SK-N-SH (cell line): ENCODE data around the gene TMED8. TPM values are rescaled to one million over a fixed set of nuclear protein-coding genes. Genes with fewer than 3 reads are reported as not detected.
"Not testable (repeated sequence)": the region's sequence is repeated elsewhere in the genome, so short reads cannot be mapped to it uniquely, and the experiment has no call there.

Experiments
- CTCF ChIA-PET: fragments of 300-600, 350-600 bp; formaldehyde crosslinking; extraction: SDS; loops from one replicate; lab custom pipeline; 2021; lab: Yijun Ruan, JAX
- POLR2A ChIA-PET: fragments of 350-600 bp; sonication (Branson Sonifier 250); formaldehyde crosslinking; extraction: SDS; loops from one replicate; lab custom pipeline; 2020; ENCODE audit warnings: antibody characterized with exemption, inconsistent platforms; lab: Yijun Ruan, JAX
- DNase-seq: peaks from one replicate; pipeline ENCODE4 v3.0.0; 2012
- H2AFZ ChIP-seq: fragments of 200-600 bp; sonication (generic); 2 replicates; pipeline ENCODE4 v1.8.1; 2016; ENCODE audit warnings: antibody characterized with exemption, mild to moderate bottlenecking, low read depth
- H3F3A ChIP-seq: fragments of 200-600 bp; sonication (generic); replicated peaks from 2 replicates; pipeline ENCODE3; 2016; ENCODE audit warnings: antibody characterized with exemption, mild to moderate bottlenecking; ENCODE audit not compliant: insufficient read depth
- H3K27ac ChIP-seq, 2 experiments: fragments of 200-500 bp in 1 of 2; fragments of 200-600 bp in 1 of 2; sonication (Bioruptor generic) in 1 of 2; sonication (generic), shearing (Covaris generic) in 1 of 2; 2 replicates each; pipeline versions ENCODE4 v1.5.1 to v1.6.1; 2014 to 2016; ENCODE audit warnings: low read depth in 2 of 2, inconsistent platforms in 1 of 2, low read length in 1 of 2, mild to moderate bottlenecking in 1 of 2, mixed read lengths in 1 of 2
- H3K27me3 ChIP-seq: fragments of 200-600 bp; sonication (generic), shearing (Covaris generic); 2 replicates; pipeline ENCODE4 v1.6.1; 2016; ENCODE audit warnings: mixed run types; ENCODE audit not compliant: insufficient read depth
- H3K36me3 ChIP-seq, 2 experiments: fragments of 200-500 bp in 1 of 2; fragments of 200-600 bp in 1 of 2; sonication (Bioruptor generic) in 1 of 2; sonication (generic) in 1 of 2; replicated peaks in 1 of 2; 2 replicates each; pipeline versions ENCODE3 to v1.5.1; 2014 to 2016; ENCODE audit warnings: low read length in 1 of 2, mild to moderate bottlenecking in 1 of 2; ENCODE audit not compliant: insufficient read depth in 2 of 2, control insufficient read depth in 1 of 2
- H3K4me1 ChIP-seq, 2 experiments: fragments of 200-500 bp in 1 of 2; fragments of 200-600 bp in 1 of 2; sonication (Bioruptor generic) in 1 of 2; sonication (generic), shearing (Covaris generic) in 1 of 2; 2 replicates each; pipeline versions ENCODE4 v1.5.1 to v1.6.1; 2014 to 2016; ENCODE audit warnings: low read depth in 1 of 2, low read length in 1 of 2, mixed run types in 1 of 2; ENCODE audit not compliant: insufficient read depth in 2 of 2, control insufficient read depth in 1 of 2
- H3K4me2 ChIP-seq: fragments of 200-600 bp; sonication (generic), shearing (Covaris generic); 2 replicates; pipeline ENCODE4 v1.6.1; 2017; ENCODE audit warnings: mixed run types
- H3K4me3 ChIP-seq, 2 experiments: fragments of 200-500 bp in 1 of 2; fragments of 200-600 bp in 1 of 2; sonication (Bioruptor generic) in 1 of 2; sonication (generic), shearing (Covaris generic) in 1 of 2; 2 replicates each; pipeline versions ENCODE4 v1.5.1 to v1.8.1; 2014 to 2016; ENCODE audit warnings: low read depth in 2 of 2, inconsistent platforms in 1 of 2, low read length in 1 of 2, mild to moderate bottlenecking in 1 of 2, mixed read lengths in 1 of 2, moderate library complexity in 1 of 2
- H3K79me2 ChIP-seq: fragments of 200-600 bp; sonication (generic); 2 replicates; pipeline ENCODE4 v1.8.1; 2017; ENCODE audit warnings: mild to moderate bottlenecking; ENCODE audit not compliant: insufficient read depth
- H3K9ac ChIP-seq: fragments of 200-600 bp; sonication (generic); 2 replicates; pipeline ENCODE4 v1.6.1; 2017; ENCODE audit warnings: mixed run types
- H3K9me2 ChIP-seq: fragments of 200-600 bp; sonication (generic); 2 replicates; pipeline ENCODE4 v1.6.1; 2017; ENCODE audit warnings: mixed run types
- H3K9me3 ChIP-seq: fragments of 200-600 bp; sonication (generic); 2 replicates; pipeline ENCODE4 v1.6.1; 2017; ENCODE audit warnings: mixed run types, mild to moderate bottlenecking, moderate library complexity
- H4K20me1 ChIP-seq: fragments of 200-600 bp; sonication (generic); 2 replicates; pipeline ENCODE4 v1.6.1; 2017; ENCODE audit warnings: mild to moderate bottlenecking, mixed run types; ENCODE audit not compliant: insufficient read depth
- CHD2 ChIP-seq: fragments of 150-350 bp; IDR thresholded peaks from 2 replicates; pipeline ENCODE4 v1.6.1; 2018; ENCODE audit warnings: low read length; ENCODE audit not compliant: partially characterized antibody
- CTCF ChIP-seq: fragments of 200-600 bp; sonication (generic); IDR thresholded peaks from 2 replicates; pipeline ENCODE4 v1.6.1; 2017; ENCODE audit warnings: antibody characterized with exemption, mild to moderate bottlenecking, moderate library complexity
- FOXJ3 ChIP-seq: sonication (generic); formaldehyde crosslinking; IDR thresholded peaks from 2 replicates; pipeline ENCODE4 v1.5.1; 2020; ENCODE audit warnings: mild to moderate bottlenecking, missing genetic modification reagents
- FOXM1 ChIP-seq: IDR thresholded peaks from 2 replicates; pipeline ENCODE4 v1.4.0; 2012; ENCODE audit warnings: low read depth, mild to moderate bottlenecking
- MAX ChIP-seq: IDR thresholded peaks from 2 replicates; pipeline ENCODE4 v1.4.0; 2012; ENCODE audit warnings: low read depth
- MEF2A ChIP-seq: IDR thresholded peaks from 2 replicates; pipeline ENCODE4 v1.4.0; 2012; ENCODE audit warnings: low read depth, borderline replicate concordance
- MXI1 ChIP-seq: IDR thresholded peaks from 2 replicates; pipeline ENCODE4 v1.6.1; 2012; ENCODE audit warnings: mild to moderate bottlenecking, low read depth, low read length, improper control_type of control experiment
- NFIC ChIP-seq: IDR thresholded peaks from 2 replicates; pipeline ENCODE4 v1.4.0; 2012; ENCODE audit warnings: borderline replicate concordance
- PBX3 ChIP-seq: IDR thresholded peaks from 2 replicates; pipeline ENCODE4; 2012
- RAD21 ChIP-seq: IDR thresholded peaks from 2 replicates; pipeline ENCODE4 v1.6.1; 2012; ENCODE audit warnings: mild to moderate bottlenecking, low read length
- RFX5 ChIP-seq: IDR thresholded peaks from 2 replicates; pipeline ENCODE4 v1.6.1; 2012; ENCODE audit warnings: mild to moderate bottlenecking, improper control_type of control experiment, low read length
- USF2 ChIP-seq: fragments of 150-350 bp; IDR thresholded peaks from 2 replicates; pipeline ENCODE4 v1.6.1; 2017; ENCODE audit warnings: antibody characterized with exemption, low read length, low read depth, borderline replicate concordance
- YY1 ChIP-seq: IDR thresholded peaks from 2 replicates; pipeline ENCODE4 v1.4.0; 2012; ENCODE audit warnings: low read depth, mild to moderate bottlenecking
- WGBS: methylation state at CpG from one replicate; pipeline ENCODE4 v1.1.6; 2017; ENCODE audit warnings: low lambda C conversion rate; 5-methylcytosine and 5-hydroxymethylcytosine counted together
- polyA plus RNA-seq, 3 experiments: library from polyadenylated mRNA; depleted of rRNA; stranded (reverse); fragments of >200 nt; gene quantifications; 2 replicates each; pipeline ENCODE4 v1.2.3, GENCODE V29; 2012

TMED8 gene
- polyA plus RNA-seq, 1 of the 3 experiments (the other 2 are of a cell fraction) = 2.3 TPM

GRCh38 chr14:77421201-77421600 lies 44.3 kb upstream of the TMED8 start:
- H3K9me3 ChIP-seq = peaks cover 10% of the 10 kb centered on the region; the same call in 1 of the 2 replicates
- H3K4me2 ChIP-seq = no peak overlapping the region
- no peak overlapping the region for H3K4me3 ChIP-seq
- no peak for DNase-seq
- no peaks in the 10 kb centered on the region for H3K4me1 ChIP-seq
- H4K20me1 ChIP-seq = no peaks in the 10 kb centered on the region
- WGBS = 43% methylated on average over 2 of the region's 2 CpGs
- ChIA-PET POLR2A (no interaction called here), CTCF (no interaction called here)
- no peak for TF ChIP-seq CHD2
- 0 out of 2 replicates have a peak, but pooled peaks have one; percentile 9 for TF ChIP-seq PBX3
- no peak for TF ChIP-seq MAX
- no peak overlapping the region for H3K27ac ChIP-seq
- H3K36me3 ChIP-seq = peaks cover 32 to 48% of the 10 kb centered on the region in 2 experiments
- H3K27me3 ChIP-seq = no peaks in the 10 kb centered on the region
- no peak overlapping the region for H3K9ac ChIP-seq
- no peaks in the 10 kb centered on the region for H3K9me2 ChIP-seq
- H2AFZ ChIP-seq = no peak overlapping the region
- H3F3A ChIP-seq = peaks cover 9% of the 10 kb centered on the region
- H3K79me2 ChIP-seq = no peaks in the 10 kb centered on the region

- Histone ChIP-seq H3K36me3 (peaks cover 8 to 16% of the 10 kb centered on the region in 2 experiments), H3K9me2 (no peaks in the 10 kb centered on the region), H3K9ac (no peak overlapping the region), H4K20me1 (no peaks in the 10 kb centered on the region), H3K4me3 (no peak overlapping the region), H3K4me1 (no peaks in the 10 kb centered on the region), H3F3A (peaks cover 8% of the 10 kb centered on the region), H3K79me2 (no peaks in the 10 kb centered on the region), H3K27ac (no peak overlapping the region), H3K4me2 (no peak overlapping the region), H3K9me3 (peaks cover 10% of the 10 kb centered on the region; the same call in 1 of the 2 replicates), H2AFZ (no peak overlapping the region), H3K27me3 (no peaks in the 10 kb centered on the region)
- DNase-seq = no peak
- ChIA-PET POLR2A (no interaction called here), CTCF (no interaction called here)
- no peak for TF ChIP-seq MXI1
- TF ChIP-seq FOXM1 = no peak
- no peak for TF ChIP-seq NFIC
- no peak for TF ChIP-seq YY1
- TF ChIP-seq USF2 = no peak
- no peak for TF ChIP-seq CTCF
- no peak for TF ChIP-seq RFX5
- TF ChIP-seq PBX3 = no peak
- no peak for TF ChIP-seq FOXJ3 (CRISPR knock-in tag)
- no peak for TF ChIP-seq MEF2A
- TF ChIP-seq RAD21 = no peak
- WGBS = 77% methylated on average over 4 of the region's 8 CpGs
Observed at GRCh38 chr14:77416836-77417235, 39.9 kb upstream of the TMED8 start.

GRCh38 chr14:77416098-77416497 lies 39.2 kb upstream of the TMED8 start:
- POLR2A ChIA-PET, H3K27ac ChIP-seq, DNase-seq, H3K4me1 ChIP-seq, H3K4me3 ChIP-seq, H3K9me3 ChIP-seq, H3K4me2 ChIP-seq, H3F3A ChIP-seq, H3K79me2 ChIP-seq, H3K27me3 ChIP-seq, H4K20me1 ChIP-seq, H2AFZ ChIP-seq, H3K9me2 ChIP-seq, H3K9ac ChIP-seq: not testable (repeated sequence)
- CTCF ChIA-PET = interaction anchor here (1.1 kb wide), 1 partner anchor 100 kb away, joined by 3 read pairs; no protein-coding TSS in a partner anchor
- 100% methylated on average over 1 of the region's 3 CpGs for WGBS
- H3K36me3 ChIP-seq = peaks cover 1 to 11% of the 10 kb centered on the region in 2 experiments
